HL-60 (cell line): ENCODE data around the gene ZNF326.

Source experiments
- CTCF ChIP-seq: IDR thresholded peaks from one replicate; pipeline ENCODE4 v1.5.1; 2011; ENCODE audit warnings: low read length, control low read depth, inconsistent platforms; ENCODE audit not compliant: insufficient read depth
- POLR2AphosphoS5 ChIP-seq: IDR thresholded peaks from 2 replicates; pipeline ENCODE4 v1.6.1; 2012; ENCODE audit warnings: low read depth

GRCh38 chr1:90012300-90012699 lies 17.4 kb downstream of the ZNF326 start:
- TF ChIP-seq CTCF (no peak), POLR2AphosphoS5 (no peak)
